Gastrocnemius medialis (tissue), 4 donors: Measurements from ENCODE around the gene EFCAB5.

Experiments used
- CTCF ChIP-seq, 5 experiments: fragments of 450-650 bp in 3 of 5; fragments of 200-600 bp in 2 of 5; sonication (generic) in 2 of 5; IDR thresholded peaks in 4 of 5; conservative IDR thresholded peaks in 1 of 5; 1 replicate in 4 of 5; 2 replicates in 1 of 5; pipeline ENCODE4 v1.5.1; 2016 to 2019; ENCODE audit warnings: antibody characterized with exemption in 5 of 5, mild to moderate bottlenecking in 3 of 5, moderate library complexity in 3 of 5
- POLR2A ChIP-seq, 2 donors: fragments of 450-650 bp; IDR thresholded peaks; one replicate each; pipeline ENCODE4 v1.6.1; 2017; ENCODE audit warnings: antibody characterized with exemption in 2 of 2, mild to moderate bottlenecking in 2 of 2, moderate library complexity in 2 of 2

DNA sequence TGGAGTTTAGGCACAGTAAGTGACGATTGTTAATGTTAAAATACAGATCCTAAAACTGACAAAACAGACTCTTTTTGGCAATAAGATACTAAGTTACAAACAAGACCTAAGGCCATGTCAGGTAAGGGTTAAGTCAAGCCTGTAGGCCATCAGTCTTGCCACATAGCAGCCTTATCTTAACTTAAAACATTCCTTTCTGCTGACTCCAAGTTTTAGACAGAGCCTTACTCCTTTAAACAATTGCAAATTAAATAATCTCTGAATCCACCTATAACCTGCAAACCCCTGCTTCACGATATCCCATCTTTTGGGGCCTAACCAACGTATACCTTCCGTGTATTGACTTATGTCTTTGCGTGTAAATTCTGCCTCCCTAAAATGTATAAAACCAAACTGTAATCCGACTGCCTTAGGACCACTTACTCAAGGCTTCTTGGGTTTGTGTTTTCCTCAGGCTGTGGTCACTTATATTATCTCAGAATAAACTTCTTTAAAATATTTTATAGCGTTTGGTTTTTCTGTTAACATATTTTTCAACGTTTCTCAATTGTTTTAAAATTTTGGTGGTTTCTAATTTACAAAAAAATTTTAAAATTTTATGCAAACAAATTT lies 64.4 kb downstream of the EFCAB5 start:
- TF ChIP-seq CTCF (IDR thresholded peaks at IDR 0.05 in 4 of 5, conservative IDR thresholded peaks at IDR 0.05 in 1 of 5) (no peak), POLR2A (IDR thresholded peaks at IDR 0.05) (no peak)
